Adrenal gland (tissue), 5 donors: Measurements from ENCODE around the gene TSPAN9.

Source experiments
- POLR2A ChIP-seq, 2 donors: fragments of 450-650 bp; IDR thresholded peaks; one replicate each; pipeline ENCODE4 v1.6.1; 2017; ENCODE audit warnings: antibody characterized with exemption in 2 of 2, mild to moderate bottlenecking in 2 of 2, moderate library complexity in 1 of 2
- TF ChIP-seq, protein P1 (sequence below), 6 experiments: fragments of 450-650 bp in 4 of 6; fragments of 200-600 bp in 2 of 6; sonication (generic) in 1 of 6; IDR thresholded peaks; 1 replicate in 5 of 6; 2 replicates in 1 of 6; pipeline versions ENCODE4 v1.5.1 to v1.8.0; 2016 to 2021; ENCODE audit warnings: antibody characterized with exemption in 6 of 6, mild to moderate bottlenecking in 2 of 6, moderate library complexity in 1 of 6
- donor health status: DM: no; HTN: no; CAD: no.

DNA sequence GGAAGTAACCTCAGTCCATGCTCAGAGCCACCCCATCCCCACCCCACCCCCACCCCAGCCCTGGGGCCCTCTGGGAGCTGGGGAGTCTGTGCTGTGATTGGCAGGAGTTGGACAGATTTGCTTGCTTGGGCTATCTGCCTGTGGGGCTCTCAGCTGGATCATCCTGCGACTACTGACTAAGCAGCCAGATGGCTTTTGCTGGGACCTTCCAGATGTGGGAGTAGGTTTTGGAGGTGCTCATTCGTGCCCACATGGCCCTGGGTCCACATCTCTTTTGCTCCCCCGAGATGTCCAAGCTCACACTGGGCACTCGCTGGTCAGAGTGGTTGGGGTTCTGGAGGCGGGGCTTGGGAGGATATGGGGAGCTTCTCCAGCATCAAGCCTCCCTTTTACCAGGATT is 138.9 kb downstream of the TSPAN9 start:
- TF ChIP-seq, protein P1, sequence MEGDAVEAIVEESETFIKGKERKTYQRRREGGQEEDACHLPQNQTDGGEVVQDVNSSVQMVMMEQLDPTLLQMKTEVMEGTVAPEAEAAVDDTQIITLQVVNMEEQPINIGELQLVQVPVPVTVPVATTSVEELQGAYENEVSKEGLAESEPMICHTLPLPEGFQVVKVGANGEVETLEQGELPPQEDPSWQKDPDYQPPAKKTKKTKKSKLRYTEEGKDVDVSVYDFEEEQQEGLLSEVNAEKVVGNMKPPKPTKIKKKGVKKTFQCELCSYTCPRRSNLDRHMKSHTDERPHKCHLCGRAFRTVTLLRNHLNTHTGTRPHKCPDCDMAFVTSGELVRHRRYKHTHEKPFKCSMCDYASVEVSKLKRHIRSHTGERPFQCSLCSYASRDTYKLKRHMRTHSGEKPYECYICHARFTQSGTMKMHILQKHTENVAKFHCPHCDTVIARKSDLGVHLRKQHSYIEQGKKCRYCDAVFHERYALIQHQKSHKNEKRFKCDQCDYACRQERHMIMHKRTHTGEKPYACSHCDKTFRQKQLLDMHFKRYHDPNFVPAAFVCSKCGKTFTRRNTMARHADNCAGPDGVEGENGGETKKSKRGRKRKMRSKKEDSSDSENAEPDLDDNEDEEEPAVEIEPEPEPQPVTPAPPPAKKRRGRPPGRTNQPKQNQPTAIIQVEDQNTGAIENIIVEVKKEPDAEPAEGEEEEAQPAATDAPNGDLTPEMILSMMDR (IDR thresholded peaks at IDR 0.05), result no peak
- no peak for TF ChIP-seq POLR2A (IDR thresholded peaks at IDR 0.05)
